ACC112 (cell line): Measurements from ENCODE around the gene UVRAG.

Experiments
- H2AFZ ChIP-seq: fragments of 200-600 bp; sonication (generic); one replicate; pipeline ENCODE4 v1.6.0; 2017; ENCODE audit warnings: antibody characterized with exemption, low read length; ENCODE audit not compliant: unreplicated experiment
- H3K27ac ChIP-seq: fragments of 200-600 bp; sonication (generic); 2 replicates; pipeline ENCODE4 v1.5.1; 2014; ENCODE audit warnings: low read depth, mild to moderate bottlenecking, antibody characterized with exemption, low read length, moderate library complexity
- H3K27me3 ChIP-seq: fragments of 200-600 bp; sonication (generic); 2 replicates; pipeline ENCODE4 v1.6.1; 2014; ENCODE audit warnings: mild to moderate bottlenecking, antibody characterized with exemption, low read length, moderate library complexity, mixed read lengths; ENCODE audit not compliant: insufficient read depth
- H3K36me3 ChIP-seq: fragments of 200-600 bp; sonication (generic); 2 replicates; pipeline ENCODE4 v1.6.1; 2016; ENCODE audit warnings: mild to moderate bottlenecking, antibody characterized with exemption, low read length, moderate library complexity, mixed read lengths; ENCODE audit not compliant: insufficient read depth
- H3K4me1 ChIP-seq: fragments of 200-600 bp; sonication (generic); one replicate; pipeline ENCODE4 v1.6.1; 2016; ENCODE audit warnings: low read length, mixed read lengths; ENCODE audit not compliant: insufficient read depth, unreplicated experiment, control insufficient read depth
- H3K4me3 ChIP-seq: fragments of 200-600 bp; sonication (generic); 2 replicates; pipeline ENCODE4 v1.5.1; 2014; ENCODE audit warnings: mild to moderate bottlenecking, low read depth, low read length
- H3K79me2 ChIP-seq: fragments of 200-600 bp; sonication (generic); one replicate; pipeline ENCODE4 v1.6.0; 2016; ENCODE audit warnings: low read length; ENCODE audit not compliant: control insufficient read depth, unreplicated experiment, insufficient read depth

UVRAG gene

DNA sequence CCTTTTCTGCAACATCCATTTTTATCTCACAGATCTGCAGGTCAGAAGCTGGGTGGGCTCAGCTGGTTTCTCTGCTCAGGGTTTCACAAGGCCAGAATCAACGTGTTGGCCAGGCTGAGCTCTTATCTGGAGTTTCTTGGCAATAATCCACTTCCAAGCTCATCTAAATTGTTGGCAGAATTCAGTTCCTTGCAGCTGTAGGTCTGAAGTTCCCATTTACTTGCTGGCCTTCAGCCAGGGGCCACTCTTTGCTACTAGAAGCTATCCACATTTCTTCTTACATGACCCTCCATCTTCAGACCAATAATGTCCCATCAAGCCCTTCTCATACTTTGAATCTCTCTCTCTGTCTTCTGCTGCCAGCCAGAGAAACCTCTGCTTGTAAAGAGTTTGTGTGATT is 287.8 kb downstream of the UVRAG start:
- H2AFZ ChIP-seq: no peak overlapping the region

DNA sequence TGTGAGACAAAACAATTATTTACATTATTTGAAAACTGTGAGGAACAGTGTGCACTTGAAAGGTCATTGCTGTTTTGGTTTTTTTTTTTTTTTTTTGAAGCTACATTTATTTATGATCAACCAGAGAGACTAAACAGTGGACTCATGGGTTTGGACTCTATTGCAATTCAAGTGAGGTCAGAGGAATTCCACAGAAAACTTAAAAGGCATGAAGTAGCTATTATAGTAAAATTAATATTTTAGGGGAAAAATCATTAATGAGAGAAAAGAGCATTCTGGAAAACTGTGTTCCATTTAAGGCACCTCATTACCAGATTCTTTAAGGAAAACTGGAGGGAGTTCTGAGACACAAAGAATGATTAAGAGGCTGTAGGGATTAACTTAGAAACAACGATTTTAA is 288.4 kb downstream of the UVRAG start:
- Histone ChIP-seq H2AFZ (no peak overlapping the region), H3K27ac (no peak overlapping the region), H3K36me3 (0 out of 2 replicates have a peak, but pooled peaks cover 4% of the 10 kb centered on the region), H3K4me1 (no peaks in the 10 kb centered on the region), H3K4me3 (no peak overlapping the region), H3K27me3 (no peaks in the 10 kb centered on the region), H3K79me2 (no peaks in the 10 kb centered on the region)

More for the DNA sequence above, 287.8 kb downstream of the UVRAG start:
- H3K4me1 ChIP-seq: no peaks in the 10 kb centered on the region
- H3K27me3 ChIP-seq: no peaks in the 10 kb centered on the region
- no peak overlapping the region for H3K4me3 ChIP-seq
- no peak overlapping the region for H3K27ac ChIP-seq
- H3K79me2 ChIP-seq: no peaks in the 10 kb centered on the region
- 0 out of 2 replicates have a peak, but pooled peaks cover 4% of the 10 kb centered on the region for H3K36me3 ChIP-seq

DNA sequence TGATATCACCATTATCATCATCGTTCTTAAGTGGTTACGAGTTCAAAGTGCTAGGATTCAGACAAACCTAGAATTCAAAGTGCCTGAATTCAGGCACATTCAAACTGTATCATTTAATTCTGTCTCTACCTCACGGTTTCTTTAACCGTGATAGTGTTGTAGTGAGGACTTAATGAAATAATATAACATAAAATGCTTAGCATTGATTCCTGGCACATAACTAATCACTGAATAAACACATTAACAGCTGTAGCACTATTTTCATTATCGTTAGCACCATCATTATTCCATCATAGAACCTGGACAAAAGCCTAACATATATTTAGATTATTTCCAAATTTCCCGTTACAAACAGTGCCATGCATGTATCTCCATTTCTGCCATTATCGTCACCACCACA is 289.3 kb downstream of the UVRAG start:
- Histone ChIP-seq H2AFZ (no peak overlapping the region), H3K36me3 (0 out of 2 replicates have a peak, but pooled peaks cover 4% of the 10 kb centered on the region), H3K79me2 (no peaks in the 10 kb centered on the region), H3K4me3 (no peak overlapping the region), H3K4me1 (no peaks in the 10 kb centered on the region), H3K27ac (no peak overlapping the region), H3K27me3 (no peaks in the 10 kb centered on the region)

DNA sequence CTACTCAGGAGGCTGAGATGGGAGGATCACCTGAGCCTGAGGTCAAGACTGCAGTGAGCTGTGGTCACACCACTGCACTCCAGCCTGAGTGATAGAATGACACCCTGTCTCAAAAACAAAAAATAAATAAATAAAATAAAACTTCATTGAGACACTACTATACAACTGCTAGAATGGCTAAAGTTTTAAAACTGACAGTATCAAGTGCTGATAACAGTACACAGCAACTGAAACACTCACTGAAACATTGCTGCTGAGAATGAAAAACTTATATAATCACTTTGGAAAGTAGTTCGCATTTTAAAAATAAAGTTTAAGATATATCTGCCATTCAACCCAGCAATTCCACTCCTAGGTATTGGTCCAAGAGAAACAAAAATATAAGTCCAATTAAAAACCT is 290.6 kb downstream of the UVRAG start:
- H3K4me1 ChIP-seq: no peaks in the 10 kb centered on the region
- 0 out of 2 replicates have a peak, but pooled peaks cover 4% of the 10 kb centered on the region for H3K36me3 ChIP-seq
- H3K4me3 ChIP-seq: no peak overlapping the region
- no peaks in the 10 kb centered on the region for H3K79me2 ChIP-seq
- H3K27me3 ChIP-seq: no peaks in the 10 kb centered on the region
- no peak overlapping the region for H3K27ac ChIP-seq
- no peak overlapping the region for H2AFZ ChIP-seq

DNA sequence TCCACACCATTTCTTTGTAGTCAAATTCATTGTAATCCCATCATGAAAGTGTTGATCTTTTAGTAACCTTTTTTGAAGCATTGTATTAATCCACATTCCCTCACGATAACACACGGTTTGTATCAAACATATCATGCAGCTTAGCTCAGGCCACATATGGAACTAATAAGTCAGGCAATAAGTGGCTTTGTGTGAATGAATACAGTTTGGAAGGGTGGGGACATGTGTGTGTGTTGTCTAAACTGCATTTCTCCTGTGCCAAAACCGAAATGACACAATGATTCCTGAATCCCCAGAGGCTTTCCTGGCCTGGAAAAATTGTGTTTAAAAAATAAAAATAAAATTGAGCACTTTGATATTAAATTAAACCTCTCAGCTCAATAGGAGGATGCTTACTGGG is 293.0 kb downstream of the UVRAG start:
- Histone ChIP-seq H3K27me3 (no peaks in the 10 kb centered on the region), H3K36me3 (0 out of 2 replicates have a peak, but pooled peaks cover 4% of the 10 kb centered on the region), H3K4me3 (no peak overlapping the region), H2AFZ (no peak overlapping the region), H3K27ac (no peak overlapping the region), H3K4me1 (no peaks in the 10 kb centered on the region), H3K79me2 (no peaks in the 10 kb centered on the region)

DNA sequence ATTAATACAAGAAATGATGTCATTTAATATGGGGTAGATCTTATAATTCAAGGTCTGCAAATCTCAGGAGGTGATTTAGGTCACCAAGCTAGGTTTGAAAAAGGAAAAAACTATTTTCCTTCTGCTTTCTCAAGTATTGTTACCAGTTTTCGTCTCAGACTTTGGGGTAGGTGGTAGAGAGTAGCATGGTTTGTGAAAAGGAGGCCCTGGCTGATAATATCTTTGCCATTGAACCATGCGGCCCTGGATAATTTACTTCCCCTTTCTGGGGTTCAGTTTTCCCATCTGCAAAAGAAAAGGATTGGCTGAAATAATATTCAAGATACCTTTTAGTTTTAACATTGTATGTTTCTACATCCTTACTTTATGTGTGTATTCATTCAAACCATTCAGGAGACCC is 299.2 kb downstream of the UVRAG start:
- no peak overlapping the region for H2AFZ ChIP-seq
- H3K4me3 ChIP-seq: no peak overlapping the region
- no peaks in the 10 kb centered on the region for H3K4me1 ChIP-seq
- no peaks in the 10 kb centered on the region; the same call in 1 of the 2 replicates for H3K36me3 ChIP-seq
- no peak overlapping the region for H3K27ac ChIP-seq
- no peaks in the 10 kb centered on the region for H3K79me2 ChIP-seq
- no peaks in the 10 kb centered on the region for H3K27me3 ChIP-seq

DNA sequence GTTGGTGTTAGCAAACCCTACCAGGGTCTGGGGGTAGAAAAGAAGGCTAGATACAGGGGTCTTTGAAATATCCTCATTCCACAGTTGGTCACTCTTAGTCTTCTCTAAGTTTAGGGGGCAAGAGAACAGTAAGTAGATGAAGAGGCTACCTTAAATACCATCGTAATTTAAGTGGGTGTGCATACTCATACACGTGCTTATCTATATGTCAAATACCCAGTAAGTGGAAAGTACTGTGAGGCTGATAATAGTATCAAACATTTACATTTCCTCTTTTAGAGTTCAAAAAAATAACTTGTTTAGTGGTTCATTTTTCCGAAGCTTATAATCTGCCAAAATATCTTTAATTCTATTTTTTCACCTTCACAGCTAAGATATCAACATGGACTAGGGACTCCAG is 300.5 kb downstream of the UVRAG start:
- Histone ChIP-seq H3K4me3 (no peak overlapping the region), H3K27me3 (no peaks in the 10 kb centered on the region), H3K27ac (no peak overlapping the region), H3K79me2 (no peaks in the 10 kb centered on the region), H3K36me3 (no peaks in the 10 kb centered on the region; the same call in 1 of the 2 replicates), H2AFZ (no peak overlapping the region), H3K4me1 (no peaks in the 10 kb centered on the region)

DNA sequence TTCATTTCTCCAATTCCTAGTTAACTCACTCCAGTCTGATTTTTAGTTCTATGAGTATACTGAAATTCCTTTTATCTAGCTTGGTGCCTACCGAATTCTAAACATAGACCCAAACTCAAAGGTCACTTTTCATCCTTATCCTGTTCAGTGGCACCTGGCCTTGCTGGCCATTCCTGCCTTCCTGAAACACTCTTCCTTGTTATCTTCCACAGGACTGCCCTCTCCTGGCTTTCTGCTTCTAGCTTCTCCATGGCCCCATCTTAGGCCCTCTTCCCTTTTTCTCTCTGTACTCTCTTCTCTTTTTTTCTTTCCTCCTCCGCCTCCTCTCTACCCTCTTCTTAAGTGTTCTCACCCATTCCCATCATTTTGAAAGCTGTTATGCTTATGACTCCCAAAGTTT is 304.0 kb downstream of the UVRAG start:
- Histone ChIP-seq H3K4me1 (no peaks in the 10 kb centered on the region), H3K27me3 (no peaks in the 10 kb centered on the region), H3K27ac (no peak overlapping the region), H2AFZ (no peak overlapping the region), H3K79me2 (no peaks in the 10 kb centered on the region), H3K4me3 (no peak overlapping the region), H3K36me3 (no peaks in the 10 kb centered on the region; the same call in 1 of the 2 replicates)

DNA sequence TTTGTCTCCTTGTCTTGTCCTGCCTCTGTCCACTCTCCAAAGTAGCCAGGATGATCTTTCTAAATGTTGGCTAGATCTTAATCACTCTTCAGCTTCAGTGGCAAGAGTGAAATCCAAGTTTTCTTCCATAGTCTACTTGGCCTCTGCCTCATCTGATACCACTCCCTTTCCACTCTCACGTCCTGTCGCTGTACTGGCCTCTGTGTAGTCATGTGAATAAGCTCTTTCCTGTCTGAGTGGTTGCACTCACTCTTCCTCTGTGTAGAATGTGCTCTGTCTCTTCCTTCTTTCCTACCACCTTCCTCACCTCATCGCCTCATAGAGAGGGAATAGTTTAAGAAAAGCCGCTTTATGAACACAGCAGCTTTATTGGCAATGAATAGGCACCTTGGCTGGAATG is 304.8 kb downstream of the UVRAG start:
- H3K36me3 ChIP-seq: no peaks in the 10 kb centered on the region; the same call in 1 of the 2 replicates
- H3K4me1 ChIP-seq: no peaks in the 10 kb centered on the region
- no peak overlapping the region for H3K4me3 ChIP-seq
- no peaks in the 10 kb centered on the region for H3K27me3 ChIP-seq
- H3K79me2 ChIP-seq: no peaks in the 10 kb centered on the region
- H2AFZ ChIP-seq: no peak overlapping the region
- H3K27ac ChIP-seq: no peak overlapping the region

DNA sequence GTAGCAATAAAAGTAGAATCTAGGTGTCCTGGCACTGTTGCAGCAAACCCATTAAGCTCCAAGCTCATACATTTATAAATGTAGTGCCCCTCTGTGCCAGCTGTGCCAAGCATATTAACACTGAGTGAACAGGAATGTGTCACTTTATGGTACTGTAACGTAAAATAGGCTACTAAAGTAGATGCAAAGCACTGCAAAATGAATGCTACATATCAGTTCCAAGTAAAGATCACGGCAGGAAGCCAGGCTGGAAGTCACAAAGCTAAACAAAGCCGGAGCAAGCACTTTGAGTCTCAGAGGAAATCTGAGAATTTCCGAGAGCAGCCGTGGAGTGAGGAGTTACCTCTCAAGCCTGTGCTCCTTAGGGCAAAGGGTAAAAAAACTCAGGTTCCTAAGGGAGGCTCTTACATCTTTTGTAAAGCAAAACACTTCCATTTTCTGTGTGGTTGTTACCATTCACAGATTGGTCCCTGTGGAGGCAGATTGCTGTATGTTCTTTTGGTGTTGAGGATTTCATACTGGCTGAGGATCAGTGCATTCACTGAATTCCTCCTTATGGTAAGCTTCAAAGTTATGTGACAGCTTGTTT is 305.6 kb downstream of the UVRAG start:
- Histone ChIP-seq H3K79me2 (no peaks in the 10 kb centered on the region), H3K27ac (no peak overlapping the region), H3K4me3 (no peak overlapping the region), H3K27me3 (no peaks in the 10 kb centered on the region), H3K4me1 (no peaks in the 10 kb centered on the region), H2AFZ (no peak overlapping the region), H3K36me3 (no peaks in the 10 kb centered on the region; the same call in 1 of the 2 replicates)

DNA sequence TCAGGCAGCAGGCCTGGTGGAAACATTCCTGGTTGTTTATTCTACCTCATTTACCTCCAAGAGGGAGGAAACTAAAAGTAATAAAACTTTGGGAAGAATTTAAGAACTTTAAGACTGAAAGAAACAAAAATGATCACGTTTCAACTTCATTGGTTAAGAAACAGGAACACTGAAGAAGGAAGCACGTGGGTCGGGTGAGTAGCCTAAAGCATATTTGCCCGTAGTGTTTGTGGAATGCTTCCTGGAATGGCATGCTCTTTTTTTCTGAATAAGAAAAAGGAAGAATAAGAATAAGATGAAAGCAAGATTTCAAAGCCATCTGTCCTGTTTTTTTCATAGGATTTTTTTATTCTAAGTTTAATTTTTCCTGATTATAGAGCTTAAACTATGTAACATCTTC is 308.2 kb downstream of the UVRAG start:
- no peak overlapping the region for H2AFZ ChIP-seq
- H3K36me3 ChIP-seq: no peaks in the 10 kb centered on the region; the same call in 1 of the 2 replicates
- no peaks in the 10 kb centered on the region for H3K79me2 ChIP-seq
- H3K4me1 ChIP-seq: no peaks in the 10 kb centered on the region
- H3K27ac ChIP-seq: no peak overlapping the region
- H3K27me3 ChIP-seq: no peaks in the 10 kb centered on the region
- no peak overlapping the region for H3K4me3 ChIP-seq
